Vagina (tissue), 2 donors: ENCODE results near the gene TMEM215.

Experiments used
- POLR2A ChIP-seq, 2 donors: fragments of 450-650 bp; IDR thresholded peaks; one replicate each; pipeline ENCODE4 v1.6.1; 2017; ENCODE audit warnings: antibody characterized with exemption in 2 of 2, mild to moderate bottlenecking in 2 of 2, moderate library complexity in 2 of 2
- TF ChIP-seq, protein P1 (sequence below), 3 experiments: fragments of 450-650 bp in 2 of 3; fragments of 200-600 bp in 1 of 3; sonication (generic) in 1 of 3; IDR thresholded peaks; one replicate each; pipeline ENCODE4 v1.5.1; 2017 to 2019; ENCODE audit warnings: antibody characterized with exemption in 3 of 3, mild to moderate bottlenecking in 2 of 3, moderate library complexity in 2 of 3

DNA sequence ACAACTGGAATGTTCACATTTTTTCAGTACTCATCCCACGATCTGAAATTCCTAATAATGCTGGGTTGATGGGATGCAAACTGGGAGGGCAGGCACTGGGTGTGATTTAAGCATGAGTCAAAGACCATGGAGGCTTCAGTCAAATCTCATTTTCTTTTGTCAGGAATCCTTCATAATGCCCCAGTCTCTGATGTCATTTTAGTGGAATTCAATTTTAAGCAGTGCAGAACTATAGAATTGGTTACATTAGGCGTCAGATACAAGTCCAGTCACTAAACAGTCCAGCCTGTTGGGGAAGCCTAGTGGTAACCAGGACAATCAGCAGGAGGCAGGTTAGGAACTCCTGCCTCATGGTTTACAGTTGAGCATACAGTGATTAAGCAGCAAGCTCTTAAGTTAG lies 41.0 kb upstream of the TMEM215 start:
- TF ChIP-seq, protein P1, sequence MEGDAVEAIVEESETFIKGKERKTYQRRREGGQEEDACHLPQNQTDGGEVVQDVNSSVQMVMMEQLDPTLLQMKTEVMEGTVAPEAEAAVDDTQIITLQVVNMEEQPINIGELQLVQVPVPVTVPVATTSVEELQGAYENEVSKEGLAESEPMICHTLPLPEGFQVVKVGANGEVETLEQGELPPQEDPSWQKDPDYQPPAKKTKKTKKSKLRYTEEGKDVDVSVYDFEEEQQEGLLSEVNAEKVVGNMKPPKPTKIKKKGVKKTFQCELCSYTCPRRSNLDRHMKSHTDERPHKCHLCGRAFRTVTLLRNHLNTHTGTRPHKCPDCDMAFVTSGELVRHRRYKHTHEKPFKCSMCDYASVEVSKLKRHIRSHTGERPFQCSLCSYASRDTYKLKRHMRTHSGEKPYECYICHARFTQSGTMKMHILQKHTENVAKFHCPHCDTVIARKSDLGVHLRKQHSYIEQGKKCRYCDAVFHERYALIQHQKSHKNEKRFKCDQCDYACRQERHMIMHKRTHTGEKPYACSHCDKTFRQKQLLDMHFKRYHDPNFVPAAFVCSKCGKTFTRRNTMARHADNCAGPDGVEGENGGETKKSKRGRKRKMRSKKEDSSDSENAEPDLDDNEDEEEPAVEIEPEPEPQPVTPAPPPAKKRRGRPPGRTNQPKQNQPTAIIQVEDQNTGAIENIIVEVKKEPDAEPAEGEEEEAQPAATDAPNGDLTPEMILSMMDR (IDR thresholded peaks at IDR 0.05): no peak
- TF ChIP-seq POLR2A (IDR thresholded peaks at IDR 0.05): no peak
